Liver (tissue), 9 donors: ENCODE results near the gene BAIAP2. TPM values are rescaled to one million over a fixed set of nuclear protein-coding genes. Genes with fewer than 3 reads are reported as not detected.

Source experiments
- DNase-seq: peaks from one replicate; pipeline ENCODE4 v3.0.0-alpha.2; 2017; ENCODE audit warnings: low spot score
- H3K27ac ChIP-seq, 2 donors: one replicate each; pipeline ENCODE4 v1.7.0; 2013; ENCODE audit warnings: inconsistent platforms in 2 of 2, low read length in 2 of 2, control low read depth in 1 of 2, low read depth in 1 of 2, mild to moderate bottlenecking in 1 of 2
- H3K27me3 ChIP-seq, 4 donors: one replicate each; pipeline versions ENCODE4 v1.6.1 to v1.7.0; 2013; ENCODE audit warnings: low read length in 3 of 4, inconsistent platforms in 1 of 4, mild to moderate bottlenecking in 1 of 4, moderate library complexity in 1 of 4; ENCODE audit not compliant: control insufficient read depth in 4 of 4, insufficient read depth in 4 of 4
- H3K36me3 ChIP-seq, 4 donors: one replicate each; pipeline versions ENCODE4 v1.6.1 to v1.7.0; 2013; ENCODE audit warnings: low read length in 3 of 4, mild to moderate bottlenecking in 3 of 4, low read depth in 1 of 4, moderate library complexity in 1 of 4; ENCODE audit not compliant: control insufficient read depth in 4 of 4, insufficient read depth in 3 of 4
- H3K4me1 ChIP-seq, 4 donors: one replicate each; pipeline versions ENCODE4 v1.6.1 to v1.7.0; 2013; ENCODE audit warnings: low read length in 3 of 4, mild to moderate bottlenecking in 3 of 4, moderate library complexity in 1 of 4; ENCODE audit not compliant: control insufficient read depth in 4 of 4, insufficient read depth in 4 of 4
- H3K4me3 ChIP-seq, 3 donors: one replicate each; pipeline versions ENCODE4 v1.6.1 to v1.7.0; 2013; ENCODE audit warnings: low read length in 3 of 3, control low read depth in 1 of 3, low read depth in 1 of 3, mild to moderate bottlenecking in 1 of 3
- H3K9ac ChIP-seq, 2 donors: one replicate each; pipeline ENCODE4 v1.7.0; 2013; ENCODE audit warnings: low read length in 2 of 2, mild to moderate bottlenecking in 2 of 2, moderate library complexity in 2 of 2, control low read depth in 1 of 2, low read depth in 1 of 2
- H3K9me3 ChIP-seq, 4 donors: one replicate each; pipeline versions ENCODE4 v1.6.1 to v1.7.0; 2013; ENCODE audit warnings: low read length in 3 of 4; ENCODE audit not compliant: control insufficient read depth in 4 of 4
- EGR1 ChIP-seq, 2 donors: IDR thresholded peaks; 2 replicates each; pipeline ENCODE4 v1.6.1; 2016 to 2018; ENCODE audit warnings: antibody characterized with exemption in 2 of 2, low read depth in 2 of 2
- FOXA1 ChIP-seq: IDR thresholded peaks from 2 replicates; pipeline ENCODE4 v1.6.1; 2016; ENCODE audit warnings: antibody characterized with exemption
- FOXA2 ChIP-seq: IDR thresholded peaks from 2 replicates; pipeline ENCODE4 v1.6.1; 2016; ENCODE audit warnings: antibody characterized with exemption
- GABPA ChIP-seq, 2 donors: IDR thresholded peaks in 1 of 2; conservative IDR thresholded peaks in 1 of 2; 2 replicates each; pipeline ENCODE4 v1.6.1; 2016; ENCODE audit warnings: antibody characterized with exemption in 2 of 2, mild to moderate bottlenecking in 1 of 2, moderate library complexity in 1 of 2
- HNF4A ChIP-seq, 2 donors: conservative IDR thresholded peaks; 2 replicates each; pipeline ENCODE4 v1.6.1; 2016; ENCODE audit warnings: antibody characterized with exemption in 2 of 2, mild to moderate bottlenecking in 2 of 2
- JUND ChIP-seq, 2 donors: IDR thresholded peaks; 2 replicates each; pipeline ENCODE4 v1.6.1; 2016; ENCODE audit warnings: antibody characterized with exemption in 2 of 2
- NR2F2 ChIP-seq: IDR thresholded peaks from 2 replicates; pipeline ENCODE4 v1.6.1; 2016; ENCODE audit warnings: antibody characterized with exemption
- RAD21 ChIP-seq, 2 donors: IDR thresholded peaks; 2 replicates each; pipeline ENCODE4 v1.6.1; 2016; ENCODE audit warnings: antibody characterized with exemption in 2 of 2, mild to moderate bottlenecking in 2 of 2
- RXRA ChIP-seq, 2 donors: IDR thresholded peaks; 2 replicates each; pipeline ENCODE4 v1.6.1; 2017 to 2018; ENCODE audit warnings: antibody characterized with exemption in 2 of 2, mild to moderate bottlenecking in 1 of 2
- TAF1 ChIP-seq: conservative IDR thresholded peaks from 2 replicates; pipeline ENCODE4 v1.6.1; 2016; ENCODE audit warnings: antibody characterized with exemption, mild to moderate bottlenecking
- YY1 ChIP-seq: IDR thresholded peaks from 2 replicates; pipeline ENCODE4 v1.6.1; 2016; ENCODE audit warnings: antibody characterized with exemption, mild to moderate bottlenecking
- WGBS: extraction: QIAGEN DNeasy Blood & Tissue Kit; methylation state at CpG from one replicate; pipeline ENCODE4 v1.1.7; 2013; 5-methylcytosine and 5-hydroxymethylcytosine counted together
- polyA plus RNA-seq, 2 donors: library from polyadenylated mRNA; stranded (reverse) in 1 of 2; unstranded in 1 of 2; fragments of 200-250 nt in 1 of 2; fragments of >200 nt in 1 of 2; fragmentation: Nextera tagmentation in 1 of 2; extraction: Ambion mirVana in 1 of 2; gene quantifications; one replicate each; pipeline versions ENCODE4 v1.2.1 to v1.2.3, GENCODE V29; 2013 to 2015
- total RNA-seq, 2 donors: library from RNA; depleted of rRNA; stranded (reverse); fragments of >200 nt; gene quantifications; one replicate each; pipeline ENCODE4 v1.2.3, GENCODE V29; 2014
- TF ChIP-seq, protein P1 (sequence below): IDR thresholded peaks from 2 replicates; pipeline ENCODE4 v1.6.1; 2016; ENCODE audit warnings: antibody characterized with exemption
- TF ChIP-seq, protein P2 (sequence below): IDR thresholded peaks from 2 replicates; pipeline ENCODE4 v1.6.1; 2016; ENCODE audit warnings: antibody characterized with exemption
- TF ChIP-seq, protein P3 (sequence below): fragments of 150-350 bp; IDR thresholded peaks from 2 replicates; pipeline ENCODE4 v1.5.1; 2017; ENCODE audit warnings: improper control_type of control experiment, low read depth, low read length; ENCODE audit not compliant: missing input control
- TF ChIP-seq, protein P4 (sequence below): IDR thresholded peaks from 2 replicates; pipeline ENCODE4 v1.6.1; 2016; ENCODE audit warnings: antibody characterized with exemption
- donor health status: healthy.
- donor health status: healthy.
- donor health status: healthy.
- donor health status: healthy.
- donor health status: healthy.

The BAIAP2 gene
- total and polyA plus RNA-seq, 4 donors = 8.1 to 61.3 (median 44.9) TPM

DNA sequence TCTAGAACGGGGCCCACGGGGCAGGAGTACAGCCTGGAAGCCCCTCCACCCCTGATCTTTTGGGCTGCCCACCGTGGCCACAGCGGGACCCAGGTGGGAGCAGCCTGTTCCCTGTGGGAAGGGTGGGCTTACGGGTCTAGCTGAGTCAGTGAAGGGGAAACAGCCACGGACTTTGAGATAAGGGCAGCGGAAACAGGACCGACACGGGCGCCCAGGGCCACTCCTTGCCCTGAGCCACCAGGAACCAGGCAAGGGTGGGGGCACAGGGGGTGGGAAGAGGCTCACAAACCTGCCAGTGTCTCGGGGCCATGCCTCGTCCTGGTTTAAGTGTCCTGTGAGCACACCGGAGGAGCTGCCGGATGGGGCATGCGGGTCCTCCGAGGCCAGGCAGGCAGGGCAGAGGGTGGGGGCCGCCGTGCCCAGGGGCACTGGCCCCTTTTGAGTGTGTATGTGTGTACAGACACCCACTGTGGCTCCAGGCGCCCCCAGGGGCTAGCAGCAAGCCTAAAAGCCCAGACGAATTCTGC lies 82.8 kb downstream of the BAIAP2 start:
- 71% methylated on average over 20 of the region's 20 CpGs for WGBS
- TF ChIP-seq, protein P1, sequence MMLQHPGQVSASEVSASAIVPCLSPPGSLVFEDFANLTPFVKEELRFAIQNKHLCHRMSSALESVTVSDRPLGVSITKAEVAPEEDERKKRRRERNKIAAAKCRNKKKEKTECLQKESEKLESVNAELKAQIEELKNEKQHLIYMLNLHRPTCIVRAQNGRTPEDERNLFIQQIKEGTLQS = no peak
- TF ChIP-seq HNF4A (conservative IDR thresholded peaks at IDR 0.05) (peak in 1 of 2 donors; percentile 7), JUND (IDR thresholded peaks at IDR 0.05) (no peak)

DNA sequence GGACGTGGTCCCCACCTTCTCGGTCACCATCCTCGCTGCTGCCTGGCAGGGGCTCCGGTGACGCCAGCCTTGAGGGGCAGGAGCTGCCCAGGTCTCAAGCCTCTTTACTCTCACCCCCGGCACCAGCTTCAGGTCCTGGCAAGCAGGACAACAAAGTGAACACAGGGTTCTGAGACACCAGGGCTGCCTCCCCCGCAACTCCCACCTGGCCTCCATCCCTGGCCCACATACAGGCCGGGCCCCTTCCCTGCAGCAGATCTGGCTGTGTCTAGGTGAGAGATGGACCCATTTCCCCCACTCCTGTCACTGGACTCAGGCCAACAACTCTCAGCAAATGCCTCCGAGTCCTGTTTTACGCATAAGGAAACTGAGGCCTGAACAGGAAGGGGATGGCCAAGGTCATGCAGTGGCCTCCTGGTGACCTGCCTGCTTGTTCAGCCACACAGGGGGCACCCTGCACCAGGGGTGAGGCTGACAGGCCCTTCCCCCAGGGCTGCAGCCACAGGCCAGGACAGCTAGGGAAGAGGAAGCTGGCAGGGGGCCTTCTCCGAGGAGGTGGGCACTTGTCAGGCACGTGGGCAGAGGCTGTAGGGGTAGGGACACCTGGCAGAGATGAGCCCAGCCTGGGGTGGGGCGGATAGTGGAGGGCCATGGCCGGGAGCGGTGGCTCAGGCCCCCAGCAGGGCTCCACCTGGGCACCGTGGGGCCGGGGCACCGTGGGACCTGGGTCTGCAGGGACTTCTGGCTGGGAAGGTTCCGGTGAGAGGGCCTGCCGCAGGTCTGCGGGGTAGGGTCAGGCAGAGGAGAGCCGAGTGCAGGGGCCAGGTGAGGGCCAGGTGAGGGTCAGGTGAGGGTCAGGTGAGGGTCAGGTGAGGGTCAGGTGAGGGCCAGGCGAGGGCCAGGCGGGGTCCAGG lies 83.6 kb downstream of the BAIAP2 start:
- H3K4me1 ChIP-seq = peaks cover 10 to 41% (median 22%) of the 10 kb centered on the region in 4 donors
- no peaks in the 10 kb centered on the region for H3K9me3 ChIP-seq
- peaks cover 0 to 2% (median 0%) of the 10 kb centered on the region in 4 donors for H3K36me3 ChIP-seq
- no peak for DNase-seq
- 54% methylated on average over 24 of the region's 24 CpGs for WGBS
- H3K27ac ChIP-seq = no peak overlapping the region
- H3K9ac ChIP-seq = no peak overlapping the region
- no peak overlapping the region for H3K4me3 ChIP-seq
- no peaks in the 10 kb centered on the region for H3K27me3 ChIP-seq
- no peak for TF ChIP-seq FOXA2
- TF ChIP-seq, protein P1 = no peak

More for the DNA sequence above, 82.8 kb downstream of the BAIAP2 start:
- DNase-seq = no peak
- Histone ChIP-seq H3K27me3 (no peaks in the 10 kb centered on the region), H3K4me3 (no peak overlapping the region), H3K4me1 (peaks cover 10 to 41% (median 23%) of the 10 kb centered on the region in 4 donors), H3K9ac (no peak overlapping the region), H3K36me3 (peaks cover 0 to 2% (median 0%) of the 10 kb centered on the region in 4 donors), H3K9me3 (no peaks in the 10 kb centered on the region), H3K27ac (no peak overlapping the region)

DNA sequence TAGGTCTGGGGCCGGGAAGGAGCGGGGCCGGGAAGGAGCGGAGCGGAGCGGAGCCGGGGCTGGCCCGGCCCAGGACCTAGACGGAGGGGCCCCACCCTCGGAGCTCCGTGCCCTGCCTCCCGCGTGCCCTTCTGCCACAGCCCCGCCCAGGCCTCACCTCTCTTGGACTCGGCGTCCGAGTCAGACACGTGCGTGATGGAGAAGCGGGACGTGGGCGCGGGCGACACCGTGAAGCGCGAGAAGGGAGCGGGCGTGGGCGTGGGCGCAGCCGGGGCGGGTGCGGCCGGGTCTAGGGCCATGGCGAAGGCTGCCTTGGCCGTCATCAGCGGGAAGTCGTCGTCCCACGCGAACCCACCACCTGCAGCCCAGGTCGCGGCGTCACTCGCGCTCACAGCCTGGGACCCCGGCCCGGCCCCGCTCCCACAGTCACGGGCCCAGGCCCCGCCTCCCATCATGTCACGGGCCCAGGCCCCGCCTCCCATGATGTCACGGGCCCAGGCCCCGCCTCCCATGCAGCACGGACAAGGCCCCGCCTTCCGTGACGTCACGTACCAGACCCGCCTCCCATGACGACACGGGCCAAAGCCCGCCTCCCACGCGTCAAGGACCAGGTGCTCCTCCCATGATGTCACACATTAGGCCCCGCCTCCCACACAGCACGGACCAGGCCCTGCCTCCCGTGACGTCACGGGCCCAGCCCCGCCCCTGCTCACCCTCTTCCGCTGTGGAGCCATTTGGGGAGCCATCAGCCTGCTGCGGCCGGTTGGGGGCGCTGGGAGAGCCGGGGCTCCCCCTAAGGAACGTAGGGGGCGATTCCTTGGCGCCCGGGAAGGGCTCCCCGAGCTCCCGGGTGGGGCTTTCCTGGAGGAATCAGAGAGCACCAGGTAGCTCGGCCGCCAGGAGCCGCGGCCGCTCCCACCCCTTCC lies 84.5 kb downstream of the BAIAP2 start:
- 32% methylated on average over 89 of the region's 89 CpGs for WGBS
- Histone ChIP-seq H3K9me3 (no peaks in the 10 kb centered on the region), H3K4me3 (no peak overlapping the region), H3K27me3 (no peaks in the 10 kb centered on the region), H3K27ac (no peak overlapping the region), H3K4me1 (peaks cover 10 to 39% (median 22%) of the 10 kb centered on the region in 4 donors), H3K9ac (no peak overlapping the region), H3K36me3 (peaks cover 0 to 2% (median 0%) of the 10 kb centered on the region in 4 donors)
- TF ChIP-seq, protein P2, sequence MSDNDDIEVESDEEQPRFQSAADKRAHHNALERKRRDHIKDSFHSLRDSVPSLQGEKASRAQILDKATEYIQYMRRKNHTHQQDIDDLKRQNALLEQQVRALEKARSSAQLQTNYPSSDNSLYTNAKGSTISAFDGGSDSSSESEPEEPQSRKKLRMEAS = no peak
- TF ChIP-seq, protein P1 = no peak
- TF ChIP-seq, protein P3, sequence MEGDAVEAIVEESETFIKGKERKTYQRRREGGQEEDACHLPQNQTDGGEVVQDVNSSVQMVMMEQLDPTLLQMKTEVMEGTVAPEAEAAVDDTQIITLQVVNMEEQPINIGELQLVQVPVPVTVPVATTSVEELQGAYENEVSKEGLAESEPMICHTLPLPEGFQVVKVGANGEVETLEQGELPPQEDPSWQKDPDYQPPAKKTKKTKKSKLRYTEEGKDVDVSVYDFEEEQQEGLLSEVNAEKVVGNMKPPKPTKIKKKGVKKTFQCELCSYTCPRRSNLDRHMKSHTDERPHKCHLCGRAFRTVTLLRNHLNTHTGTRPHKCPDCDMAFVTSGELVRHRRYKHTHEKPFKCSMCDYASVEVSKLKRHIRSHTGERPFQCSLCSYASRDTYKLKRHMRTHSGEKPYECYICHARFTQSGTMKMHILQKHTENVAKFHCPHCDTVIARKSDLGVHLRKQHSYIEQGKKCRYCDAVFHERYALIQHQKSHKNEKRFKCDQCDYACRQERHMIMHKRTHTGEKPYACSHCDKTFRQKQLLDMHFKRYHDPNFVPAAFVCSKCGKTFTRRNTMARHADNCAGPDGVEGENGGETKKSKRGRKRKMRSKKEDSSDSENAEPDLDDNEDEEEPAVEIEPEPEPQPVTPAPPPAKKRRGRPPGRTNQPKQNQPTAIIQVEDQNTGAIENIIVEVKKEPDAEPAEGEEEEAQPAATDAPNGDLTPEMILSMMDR = no peak
- TF ChIP-seq, protein P4, sequence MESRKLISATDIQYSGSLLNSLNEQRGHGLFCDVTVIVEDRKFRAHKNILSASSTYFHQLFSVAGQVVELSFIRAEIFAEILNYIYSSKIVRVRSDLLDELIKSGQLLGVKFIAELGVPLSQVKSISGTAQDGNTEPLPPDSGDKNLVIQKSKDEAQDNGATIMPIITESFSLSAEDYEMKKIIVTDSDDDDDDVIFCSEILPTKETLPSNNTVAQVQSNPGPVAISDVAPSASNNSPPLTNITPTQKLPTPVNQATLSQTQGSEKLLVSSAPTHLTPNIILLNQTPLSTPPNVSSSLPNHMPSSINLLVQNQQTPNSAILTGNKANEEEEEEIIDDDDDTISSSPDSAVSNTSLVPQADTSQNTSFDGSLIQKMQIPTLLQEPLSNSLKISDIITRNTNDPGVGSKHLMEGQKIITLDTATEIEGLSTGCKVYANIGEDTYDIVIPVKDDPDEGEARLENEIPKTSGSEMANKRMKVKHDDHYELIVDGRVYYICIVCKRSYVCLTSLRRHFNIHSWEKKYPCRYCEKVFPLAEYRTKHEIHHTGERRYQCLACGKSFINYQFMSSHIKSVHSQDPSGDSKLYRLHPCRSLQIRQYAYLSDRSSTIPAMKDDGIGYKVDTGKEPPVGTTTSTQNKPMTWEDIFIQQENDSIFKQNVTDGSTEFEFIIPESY = no peak
- TF ChIP-seq FOXA1 = no peak
- no peak for TF ChIP-seq TAF1
- no peak for TF ChIP-seq HNF4A (conservative IDR thresholded peaks at IDR 0.05)
- no peak for TF ChIP-seq RAD21 (IDR thresholded peaks at IDR 0.05)
- TF ChIP-seq FOXA2 = no peak
- TF ChIP-seq YY1 = no peak
- no peak for TF ChIP-seq RXRA (IDR thresholded peaks at IDR 0.05)
- TF ChIP-seq GABPA (IDR thresholded peaks at IDR 0.05 in 1 of 2, conservative IDR thresholded peaks at IDR 0.05 in 1 of 2) = no peak
- no peak for TF ChIP-seq EGR1 (IDR thresholded peaks at IDR 0.05; ENCODE audit: low read depth in 2 of 2)
- TF ChIP-seq JUND (IDR thresholded peaks at IDR 0.05) = no peak
- TF ChIP-seq NR2F2 = no peak
- peak; percentile 78 for DNase-seq
